Hepatic stellate cell (primary cell): ENCODE data around the gene CDT1.
"Not testable (repeated sequence)": the region's sequence is repeated elsewhere in the genome, so short reads cannot be mapped to it uniquely, and the experiment has no call there.

Experiments used
- DNase-seq: peaks from one replicate; pipeline ENCODE4 v3.0.0; 2011; ENCODE audit warnings: low spot score

Gene CDT1

GRCh38 chr16:88817785-88818574 lies 14.4 kb downstream of the CDT1 start:
- no peak for DNase-seq

DNA sequence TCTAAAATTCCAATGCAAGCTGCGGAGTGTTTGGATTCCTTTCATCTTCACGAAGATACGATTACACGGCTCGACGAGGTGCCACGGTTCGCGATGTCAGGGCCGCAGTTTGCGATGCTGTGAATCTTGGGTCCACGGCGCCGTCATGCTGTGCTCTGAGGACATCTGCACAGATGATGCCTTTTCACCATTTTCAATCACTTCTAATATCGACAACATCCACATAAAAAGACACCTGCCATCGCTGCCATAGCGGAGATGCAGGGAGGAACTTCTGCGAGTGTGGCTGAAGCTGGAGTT lies 14.9 kb downstream of the CDT1 start:
- no peak for DNase-seq

- no peak for DNase-seq
These were observed 15.5 kb downstream of the CDT1 start for GRCh38 chr16:88819126-88819525.

DNA sequence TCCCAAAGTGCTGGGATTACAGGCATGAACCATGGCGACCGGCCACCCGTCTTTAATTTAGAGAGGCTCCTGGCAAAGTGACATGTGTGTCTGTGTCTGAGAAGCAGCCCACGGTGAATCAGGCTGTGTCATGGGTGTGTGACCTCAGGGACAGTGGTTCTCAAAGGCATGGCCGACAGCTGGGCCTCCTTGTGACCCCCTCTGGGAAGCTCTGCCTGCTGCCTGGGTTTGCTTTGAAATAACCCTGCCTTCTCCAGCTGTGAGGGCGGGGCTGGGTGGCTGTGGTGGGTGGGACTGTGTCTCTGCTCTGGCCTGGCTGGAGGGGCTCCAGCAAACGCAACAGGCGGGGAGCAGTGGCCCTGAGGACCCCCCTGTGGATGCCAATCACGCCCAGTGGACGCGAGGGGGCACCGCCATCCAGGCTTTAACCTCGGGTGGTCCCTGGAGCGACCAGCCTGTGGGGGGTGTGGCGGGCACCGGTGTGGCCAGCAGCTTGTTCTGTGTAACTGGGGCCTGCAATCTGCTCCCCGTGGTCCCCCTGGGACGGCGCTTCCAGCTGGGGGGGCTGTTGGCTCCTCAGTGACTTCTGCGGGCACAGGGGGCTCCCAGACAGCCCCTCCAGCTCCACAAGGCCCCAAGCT lies 16.9 kb downstream of the CDT1 start:
- no peak for DNase-seq

DNA sequence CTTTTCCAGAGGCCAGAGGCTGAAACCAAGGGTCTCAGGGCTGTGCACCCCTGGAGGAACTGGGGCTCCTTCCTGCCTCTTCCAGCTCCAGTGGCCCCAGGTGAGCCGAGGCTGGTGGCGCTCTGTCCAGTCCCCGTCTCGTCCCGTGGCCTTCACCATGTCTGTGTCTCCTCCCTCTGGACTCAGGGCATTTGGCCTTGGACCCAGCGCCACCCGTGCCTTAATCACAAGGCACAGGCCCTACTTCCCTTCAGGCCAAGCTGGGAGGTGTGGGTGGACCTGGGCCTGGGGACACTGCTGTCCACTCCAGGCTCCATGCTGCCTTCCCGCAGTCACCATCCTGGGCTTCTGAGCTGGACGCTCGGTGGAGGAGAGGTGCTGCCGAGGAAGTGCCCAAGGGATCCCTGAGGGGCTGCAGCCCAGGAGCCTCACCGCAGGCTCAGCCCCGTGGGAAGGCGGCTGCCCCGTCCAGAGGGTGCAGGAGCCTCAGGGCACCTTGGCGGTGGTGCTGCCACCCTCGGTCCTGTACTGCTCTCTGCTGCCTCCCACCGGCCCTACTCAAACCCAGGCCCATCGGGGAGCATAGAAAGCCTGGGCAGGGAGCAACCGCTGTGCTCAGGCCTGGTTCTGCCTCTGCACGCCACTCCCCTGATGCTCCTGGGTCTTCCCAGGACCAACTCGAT lies 17.7 kb downstream of the CDT1 start:
- DNase-seq, result no peak

GRCh38 chr16:88822281-88823040 lies 18.9 kb downstream of the CDT1 start:
- DNase-seq, result no peak

GRCh38 chr16:88823646-88824045 lies 20.1 kb downstream of the CDT1 start:
- DNase-seq, result not testable (repeated sequence)

DNA sequence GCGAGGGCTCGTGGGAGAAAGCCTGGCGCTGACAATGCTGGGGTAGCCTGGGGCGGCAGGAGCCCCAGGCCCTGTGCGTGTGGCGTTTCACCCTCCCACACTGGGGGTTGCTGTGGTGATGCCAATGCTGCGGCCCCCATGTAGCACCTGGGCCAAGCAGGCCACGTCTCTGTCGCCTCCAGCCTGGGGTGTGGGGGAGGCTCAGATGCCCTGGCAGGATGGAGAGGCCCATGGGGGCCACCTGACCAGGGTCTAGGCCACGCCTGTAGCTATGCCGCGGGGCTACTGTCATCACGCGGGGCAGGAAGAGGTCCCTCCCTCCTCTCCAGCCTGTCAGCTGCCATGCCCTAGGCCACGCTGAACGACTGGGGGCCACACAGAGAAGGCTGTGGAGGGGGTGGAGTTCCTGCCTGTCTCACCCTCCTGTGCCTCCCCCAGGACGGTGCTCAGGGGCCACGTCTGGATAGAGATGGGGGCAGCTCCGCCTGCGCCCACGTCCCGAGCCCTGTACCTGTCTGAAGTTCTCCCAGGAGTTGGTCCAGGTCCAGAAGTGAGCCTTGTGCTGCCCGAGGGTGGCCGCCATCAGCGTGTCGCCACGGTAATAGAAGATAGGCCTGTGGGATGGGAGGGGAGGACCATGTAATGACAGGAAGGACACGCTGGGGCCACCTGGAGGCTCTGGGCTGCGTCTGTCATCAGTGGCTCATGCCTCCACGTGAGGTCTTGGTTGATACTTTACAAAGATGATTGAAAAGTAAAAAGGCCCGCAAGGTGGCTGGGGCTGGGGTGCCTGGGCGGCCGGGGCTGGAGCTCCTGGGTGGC lies 20.9 kb downstream of the CDT1 start:
- DNase-seq, result no peak

DNA sequence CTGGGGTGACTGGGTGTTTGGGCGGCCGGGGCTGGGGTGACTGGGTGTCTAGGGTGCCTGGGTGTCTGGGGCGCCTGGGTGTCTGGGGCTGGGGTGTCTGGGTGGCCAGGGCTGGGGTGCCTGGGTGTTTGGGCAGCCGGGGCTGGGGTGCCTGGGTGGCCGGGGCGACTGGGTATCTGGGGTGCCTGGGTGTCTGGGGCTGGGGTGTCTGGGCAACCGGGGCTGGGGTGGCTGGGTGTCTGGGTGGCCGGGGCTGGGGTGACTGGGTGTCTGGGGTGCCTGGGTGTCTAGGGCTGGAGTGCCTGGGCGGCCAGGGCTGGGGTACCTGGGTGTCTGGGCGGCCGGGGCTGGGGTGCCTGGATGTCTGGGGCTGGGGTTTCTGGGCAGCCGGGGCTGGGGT lies 21.6 kb downstream of the CDT1 start:
- DNase-seq, result no peak

DNA sequence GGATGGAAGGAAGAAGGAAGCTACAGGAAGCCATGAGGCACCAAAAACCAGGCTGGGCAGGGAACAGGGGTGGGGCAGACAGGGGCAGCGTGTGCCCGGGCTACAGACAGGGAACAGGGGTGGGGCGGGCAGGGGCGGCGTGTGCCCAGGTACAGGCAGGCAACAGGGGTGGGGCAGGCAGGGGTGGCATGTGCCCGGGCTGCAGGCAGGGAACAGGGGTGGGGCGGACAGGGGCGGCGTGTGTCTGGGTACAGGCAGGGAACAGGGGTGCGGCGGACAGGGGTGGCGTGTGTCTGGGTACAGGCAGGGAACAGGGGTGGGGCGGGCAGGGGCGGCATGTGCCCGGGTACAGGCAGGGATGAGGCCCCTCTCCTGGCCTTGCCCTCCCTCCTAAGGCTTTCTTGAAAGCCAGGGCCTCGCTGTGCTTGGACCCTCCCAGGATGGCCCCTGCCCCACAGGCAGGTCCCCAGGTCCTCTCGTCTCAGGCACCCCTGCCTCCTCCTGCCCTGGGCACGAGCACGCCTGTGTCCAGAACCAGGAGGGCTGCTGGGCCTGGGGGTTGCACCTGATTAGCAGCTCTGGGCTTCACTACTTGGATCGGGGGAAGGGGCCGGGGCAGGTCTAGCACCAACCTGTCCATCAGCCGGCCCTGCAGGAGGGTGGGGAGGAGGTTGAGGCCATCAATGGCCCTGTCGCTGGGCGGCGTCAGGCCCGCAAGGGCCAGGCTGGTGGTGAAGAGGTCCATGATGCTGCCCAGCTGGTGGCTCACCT lies 22.7 kb downstream of the CDT1 start:
- no peak for DNase-seq

GRCh38 chr16:88827727-88828126 lies 24.1 kb downstream of the CDT1 start:
- no peak for DNase-seq

DNA sequence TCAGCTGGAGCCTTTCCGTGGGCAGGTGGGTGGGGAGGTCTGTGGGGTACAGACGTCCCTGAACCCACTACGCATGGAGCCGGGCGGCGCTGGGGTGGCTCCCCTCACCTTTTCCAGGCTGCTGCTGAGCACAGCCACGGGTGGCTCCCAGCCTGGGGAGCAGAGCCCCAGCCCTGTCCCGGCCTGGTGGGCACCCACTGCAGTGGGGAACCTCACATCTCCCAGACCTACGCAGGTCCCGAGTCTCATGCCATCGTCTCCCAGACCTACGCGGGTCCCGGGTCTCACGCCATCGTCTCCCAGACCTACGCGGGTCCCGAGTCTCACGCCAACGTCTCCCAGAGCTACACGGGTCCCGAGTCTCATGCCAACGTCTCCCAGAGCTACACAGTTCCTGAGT lies 25.1 kb downstream of the CDT1 start:
- no peak for DNase-seq

- no peak for DNase-seq
These were observed 26.7 kb downstream of the CDT1 start for GRCh38 chr16:88830258-88830657.

GRCh38 chr16:88830783-88831182 lies 27.2 kb downstream of the CDT1 start:
- no peak for DNase-seq

DNA sequence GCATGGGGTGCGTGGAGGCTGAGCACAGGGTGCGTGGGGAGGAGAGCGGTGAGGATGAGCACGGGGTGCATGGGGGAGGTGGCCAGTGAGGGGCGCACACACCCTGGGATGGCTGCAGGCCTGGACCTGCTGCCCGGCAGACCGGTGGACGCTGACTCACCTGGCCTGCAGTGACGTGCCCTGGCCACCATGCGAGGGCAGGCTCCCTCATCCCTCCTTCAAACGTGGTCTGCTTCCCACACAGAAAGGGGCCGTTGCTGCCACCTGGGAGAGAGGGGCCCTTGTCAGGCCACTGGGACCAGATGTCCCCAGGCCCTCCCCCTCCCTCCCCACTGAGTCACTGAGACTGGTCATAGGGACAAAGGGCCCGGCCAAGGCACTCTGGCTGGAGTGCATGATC lies 28.2 kb downstream of the CDT1 start:
- DNase-seq, result no peak

DNA sequence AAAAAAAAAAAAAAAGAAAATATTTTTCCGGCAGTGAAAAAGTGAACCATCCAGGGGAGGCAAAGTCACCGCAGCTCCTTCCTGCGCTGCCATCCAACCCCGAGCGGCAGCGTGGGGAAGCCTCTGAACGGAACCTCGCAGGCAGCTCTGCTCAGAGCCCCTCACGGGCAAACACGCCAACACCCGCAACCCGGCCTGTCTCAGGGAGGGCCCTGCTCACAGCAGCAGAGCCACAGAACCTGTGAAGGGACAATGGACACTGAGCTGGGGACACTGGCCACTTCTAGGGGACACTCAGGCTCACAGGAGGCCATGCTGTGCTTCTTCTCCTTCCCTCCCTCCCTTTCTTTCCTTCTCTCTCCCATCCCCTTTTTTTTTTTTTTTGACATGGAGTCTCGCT lies 29.5 kb downstream of the CDT1 start:
- no peak for DNase-seq

- no peak for DNase-seq
These were observed 31.1 kb downstream of the CDT1 start for GRCh38 chr16:88834670-88835069.

DNA sequence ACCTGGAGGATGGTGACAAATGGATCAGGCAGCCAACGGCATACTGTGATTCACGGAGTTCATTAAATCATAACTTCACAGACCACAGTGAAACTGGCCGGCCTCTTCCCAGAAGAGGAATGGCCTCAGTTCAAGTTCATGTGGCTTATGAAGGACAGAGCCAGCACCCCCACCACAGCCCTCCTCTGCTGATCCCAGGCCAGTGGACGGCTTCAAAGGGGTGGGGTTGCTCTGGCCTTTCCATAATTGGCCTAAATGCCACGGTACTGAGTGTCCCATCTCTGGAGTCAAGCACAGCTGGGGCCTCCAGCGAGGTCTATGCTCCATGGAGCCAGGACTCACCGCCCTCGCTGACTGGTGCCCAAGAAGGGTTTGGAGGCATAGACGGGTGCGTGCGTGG lies 31.8 kb downstream of the CDT1 start:
- no peak for DNase-seq

DNA sequence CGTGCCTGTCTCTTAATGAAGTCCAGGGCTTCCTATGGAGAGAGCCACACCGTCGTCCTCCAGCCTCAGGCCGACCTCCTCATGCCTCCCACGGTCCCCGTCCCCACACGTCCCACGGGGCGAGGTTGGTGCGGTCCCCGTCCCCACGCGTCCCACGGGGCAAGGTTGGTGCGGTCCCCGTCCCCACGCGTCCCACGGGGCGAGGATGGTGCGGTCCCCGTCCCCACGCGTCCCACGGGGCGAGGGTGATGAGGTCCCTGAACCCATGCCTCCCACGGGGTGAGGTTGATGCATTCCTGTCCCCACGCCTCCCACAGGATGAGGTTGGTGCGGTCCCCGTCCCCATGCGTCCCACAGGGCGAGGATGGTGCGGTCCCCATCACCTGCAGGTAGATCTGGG lies 32.2 kb downstream of the CDT1 start:
- no peak for DNase-seq

- no peak for DNase-seq
These were observed 33.2 kb downstream of the CDT1 start for GRCh38 chr16:88836791-88837190.

DNA sequence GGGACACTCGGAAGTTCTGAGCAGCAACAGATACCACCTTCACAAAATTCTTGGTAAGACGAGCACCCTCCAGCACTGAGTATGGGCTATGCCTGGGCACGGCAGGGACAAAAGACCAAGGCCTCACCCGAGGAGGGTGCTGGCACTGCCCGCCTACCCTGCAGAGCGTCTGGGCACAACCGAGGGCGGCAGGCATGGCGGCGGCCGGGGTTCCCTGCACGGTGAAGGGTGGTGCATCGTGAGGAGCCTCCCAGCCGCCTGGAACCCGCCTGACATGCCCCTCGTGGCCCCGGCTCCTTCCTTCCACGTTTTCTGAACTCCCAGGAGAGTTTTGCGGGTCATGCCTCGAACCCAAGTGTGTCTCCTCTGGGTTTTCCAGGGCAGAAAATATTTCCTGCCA lies 34.2 kb downstream of the CDT1 start:
- no peak for DNase-seq
